Airway epithelial cell (primary cell): ENCODE data around the gene RBBP4. TPM values are rescaled to one million over a fixed set of nuclear protein-coding genes. Genes with fewer than 3 reads are reported as not detected.

Experiments used
- total RNA-seq: library from RNA; depleted of rRNA; stranded (reverse); fragments of >200 nt; gene quantifications from 2 replicates; pipeline ENCODE4 v1.2.3, GENCODE V29; 2015

The RBBP4 gene
- total RNA-seq: 94.2 and 139 TPM in 2 replicates

GRCh38 chr1:32650752-32651460 lies at the start of gene RBBP4:
Gene RBBP4 (plus strand): TSS chr1:32651208. CDS start chr1:32651307, 99 bp downstream.

GRCh38 chr1:32650248-32650751 lies 708 bp upstream of the RBBP4 start, which contains the start of gene ZBTB8OS:
Gene ZBTB8OS (minus strand): TSS chr1:32650550. CDS start chr1:32650529, 21 bp downstream.

GRCh38 chr1:32702599-32703478 lies 51.8 kb downstream of the RBBP4 start, which contains the start of gene SYNC:
Gene SYNC (minus strand): TSS chr1:32702770. CDS start chr1:32702660, 110 bp downstream.

Other genes with a start within 250 kb of the RBBP4 start
- under 0.01 TPM in 1 of 2 replicates, not detected in the other for gene ZBTB8B, start 186.1 kb upstream of the RBBP4 start, total RNA-seq
- 3.8 and 5.3 TPM in 2 replicates for gene ZBTB8A, start 111.8 kb upstream of the RBBP4 start, total RNA-seq
- gene ZBTB8OS, start 658 bp upstream of the RBBP4 start, total RNA-seq: 40.4 and 40.8 TPM in 2 replicates
- gene SYNC, start 51.6 kb downstream of the RBBP4 start, total RNA-seq: 6.7 and 8.7 TPM in 2 replicates
- 66.5 and 101 TPM in 2 replicates for gene YARS1, start 166.2 kb downstream of the RBBP4 start, total RNA-seq
- gene S100PBP, start 166.4 kb downstream of the RBBP4 start, total RNA-seq: 9.7 and 14.5 TPM in 2 replicates
- not detected in 2 replicates for gene FNDC5, start 219.7 kb downstream of the RBBP4 start, total RNA-seq
- not detected in 2 replicates for gene HPCA, start 235.3 kb downstream of the RBBP4 start, total RNA-seq